HG02938 (cell line): ENCODE measurements around the gene DPEP1.

Experiments
- ATAC-seq: cut with Tn5 transposase; IDR thresholded peaks from one replicate; pipeline ENCODE4 v1.9.1; 2021; ENCODE audit warnings: mild to moderate bottlenecking, moderate library complexity; ENCODE audit not compliant: unreplicated experiment

DPEP1 gene

DNA sequence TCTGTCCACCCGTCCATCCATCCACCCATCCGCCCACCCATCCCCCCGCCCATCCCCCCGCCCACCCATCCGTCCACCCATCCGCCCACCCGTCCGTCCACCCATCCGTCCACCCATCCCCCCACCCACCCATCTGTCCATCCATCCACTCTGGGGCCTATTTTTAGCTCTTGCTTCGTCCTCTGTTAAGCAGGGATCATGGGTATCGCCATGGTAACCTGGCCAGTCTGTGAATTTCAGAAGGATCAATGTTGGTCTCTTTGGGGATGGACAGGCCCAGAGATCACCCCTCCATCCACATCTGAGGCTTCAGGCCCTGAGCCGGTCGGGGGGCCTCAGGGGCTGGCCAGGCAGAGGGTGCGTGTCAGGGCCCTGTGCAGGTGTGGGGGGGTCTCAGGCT lies 15.2 kb upstream of the DPEP1 start:
- ATAC-seq = no peak

DNA sequence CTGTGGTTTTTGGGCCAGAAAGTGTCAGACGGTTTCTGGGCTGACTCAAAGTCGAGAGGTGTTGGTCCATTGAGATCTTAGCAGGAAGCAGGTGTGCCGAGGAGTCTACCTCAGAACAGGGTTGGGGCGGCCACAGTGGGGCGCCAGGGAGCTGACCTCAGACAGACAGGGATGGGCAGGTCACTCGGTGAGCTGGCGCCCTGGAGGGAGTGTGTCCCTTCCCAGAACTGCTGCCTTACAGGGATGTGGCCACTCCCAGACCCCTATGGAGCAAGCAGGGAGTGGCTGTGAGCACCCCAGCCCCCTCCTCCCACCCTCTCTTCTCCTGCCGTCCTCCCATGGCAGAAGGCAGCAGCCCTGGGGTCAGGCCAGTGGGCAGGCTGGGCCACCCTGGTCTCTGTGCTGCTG lies 14.0 kb upstream of the DPEP1 start:
- ATAC-seq = no peak

DNA sequence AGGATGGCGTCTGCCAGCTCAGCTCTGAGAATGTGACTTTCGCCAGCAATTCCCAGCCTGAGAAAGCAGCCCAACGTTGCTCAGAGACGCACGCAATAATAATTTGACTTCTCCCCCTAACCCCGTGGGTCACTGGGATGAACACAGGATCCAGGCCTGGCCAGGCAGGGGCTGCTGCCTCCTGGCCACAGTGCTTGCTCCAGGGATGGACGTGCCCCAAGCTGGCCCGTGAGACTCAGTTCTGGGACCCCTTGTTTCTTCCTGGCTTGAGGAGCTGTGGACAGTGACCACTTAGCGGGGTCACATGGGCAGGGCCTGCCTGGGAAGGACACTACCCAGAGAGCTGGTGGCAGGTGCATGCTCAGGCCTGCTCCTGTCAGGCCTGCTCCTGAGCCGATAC lies 13.5 kb upstream of the DPEP1 start:
- no peak for ATAC-seq

DNA sequence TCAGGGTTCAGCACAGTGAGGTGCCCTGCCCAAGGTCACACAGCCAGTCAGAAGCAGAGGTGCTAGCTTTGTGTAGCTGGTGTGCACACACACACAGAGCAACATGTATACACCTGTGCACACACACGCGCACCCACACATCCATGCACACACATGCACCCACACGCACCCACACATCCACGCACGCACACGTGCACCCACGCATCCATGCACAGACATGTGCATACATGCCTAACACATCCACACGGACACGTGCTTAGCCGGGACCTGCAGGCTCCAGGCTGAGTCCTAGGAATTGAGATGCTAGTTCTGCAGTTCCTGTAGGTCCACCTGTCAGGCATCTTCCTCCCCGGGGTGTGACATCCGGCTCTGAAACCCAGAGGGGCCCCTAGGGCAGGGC lies 13.0 kb upstream of the DPEP1 start:
- ATAC-seq = no peak

DNA sequence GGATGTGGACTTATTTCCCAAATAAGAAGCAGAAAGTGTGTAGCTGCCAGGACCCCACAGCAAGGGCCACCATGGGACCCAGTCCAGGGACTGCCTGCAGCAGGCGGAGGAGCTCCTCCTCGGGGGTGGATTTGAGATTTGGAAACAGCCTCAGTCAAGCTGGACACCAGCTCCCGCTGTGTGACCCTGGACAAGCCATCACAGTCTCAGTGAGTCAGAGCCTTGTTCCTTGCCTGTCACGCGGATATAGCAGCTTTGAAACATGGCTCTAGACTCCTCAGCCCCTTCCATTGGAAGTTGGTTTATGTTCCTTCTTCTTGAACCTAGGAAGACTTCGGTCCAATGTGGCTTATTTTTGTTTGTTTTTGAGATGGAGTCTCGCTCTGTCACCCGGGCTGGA lies 12.5 kb upstream of the DPEP1 start:
- ATAC-seq = no peak

DNA sequence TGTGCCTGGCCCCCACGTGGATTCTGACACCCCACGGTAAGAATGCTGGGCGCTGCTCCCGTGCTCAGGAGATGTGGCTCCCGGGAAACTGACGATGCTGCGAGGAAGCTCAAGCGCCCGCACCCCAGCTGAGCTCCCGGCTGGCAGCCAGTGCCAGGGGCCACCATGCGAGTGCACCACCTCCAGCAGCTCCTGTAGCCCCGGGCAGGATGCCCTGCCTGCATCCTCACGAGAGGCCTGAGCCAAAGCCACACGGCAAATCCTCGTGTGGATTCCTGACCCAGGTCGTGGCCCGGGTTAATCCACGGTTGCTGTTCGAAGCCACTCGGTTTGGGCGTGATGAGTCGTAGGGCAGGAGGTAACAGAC lies 11.6 kb upstream of the DPEP1 start:
- ATAC-seq = no peak

DNA sequence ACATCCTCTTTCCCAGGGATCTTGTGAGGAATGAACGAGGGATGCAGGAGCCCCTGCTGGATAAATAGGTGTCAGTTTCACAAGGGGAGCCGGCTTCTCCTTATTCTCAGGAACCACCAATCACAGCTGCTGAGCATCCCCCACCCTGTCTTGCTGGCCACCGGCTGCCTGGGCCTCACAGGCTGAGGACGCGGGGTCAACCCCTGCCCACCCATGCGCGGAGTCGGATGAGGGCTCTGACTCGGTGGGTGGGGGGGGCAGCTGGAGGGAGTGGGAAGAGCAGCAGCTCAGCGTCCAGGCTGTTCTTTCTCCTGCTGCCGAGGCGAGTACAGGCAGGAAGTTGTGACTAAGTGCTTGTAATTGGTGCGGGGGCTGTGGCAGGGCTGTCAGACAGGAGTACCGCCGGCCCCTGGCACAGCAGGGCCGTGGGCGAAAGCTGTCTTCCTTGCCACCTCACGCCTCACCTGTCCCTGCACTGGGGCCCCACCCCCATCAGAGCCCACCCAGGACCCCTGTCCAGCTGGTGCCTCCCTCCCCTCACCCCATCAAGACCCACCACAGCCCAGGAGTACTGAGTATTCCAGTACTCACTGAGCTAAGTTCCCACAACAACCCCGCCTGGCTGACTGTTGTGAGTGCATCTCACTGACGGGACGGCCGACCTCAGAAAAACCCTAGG lies 11.0 kb upstream of the DPEP1 start:
- no peak for ATAC-seq

DNA sequence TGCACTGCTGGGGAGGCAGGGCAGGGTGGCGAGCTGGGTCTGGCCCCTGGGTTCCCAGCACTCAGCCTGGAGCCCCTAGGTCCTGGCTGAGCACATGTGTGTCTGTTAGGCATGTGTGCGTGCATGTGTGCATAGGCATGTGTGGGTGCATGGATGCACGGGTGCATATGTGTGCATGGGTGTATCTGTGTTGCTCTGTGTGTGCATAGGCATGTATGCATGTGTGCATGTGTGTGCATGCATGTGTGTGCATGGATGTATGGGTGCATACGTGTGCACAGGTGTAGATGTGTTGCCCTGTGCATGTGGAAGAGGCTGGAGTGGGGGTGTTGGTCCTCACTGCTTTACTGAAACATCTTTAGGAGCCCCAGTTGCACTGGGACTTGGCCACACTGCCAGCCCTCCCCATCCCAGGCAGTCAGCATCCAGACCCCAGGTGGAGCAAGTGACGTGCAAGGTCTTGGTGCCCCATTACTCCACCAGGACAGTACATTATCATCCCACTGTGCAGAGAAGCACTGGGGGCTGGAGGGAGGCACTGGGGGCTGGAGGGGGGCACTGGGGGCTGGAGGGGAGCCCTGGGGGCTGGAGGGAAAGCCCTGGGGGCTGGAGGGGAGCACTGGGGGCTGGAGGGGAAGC lies 10.4 kb upstream of the DPEP1 start:
- no peak for ATAC-seq

DNA sequence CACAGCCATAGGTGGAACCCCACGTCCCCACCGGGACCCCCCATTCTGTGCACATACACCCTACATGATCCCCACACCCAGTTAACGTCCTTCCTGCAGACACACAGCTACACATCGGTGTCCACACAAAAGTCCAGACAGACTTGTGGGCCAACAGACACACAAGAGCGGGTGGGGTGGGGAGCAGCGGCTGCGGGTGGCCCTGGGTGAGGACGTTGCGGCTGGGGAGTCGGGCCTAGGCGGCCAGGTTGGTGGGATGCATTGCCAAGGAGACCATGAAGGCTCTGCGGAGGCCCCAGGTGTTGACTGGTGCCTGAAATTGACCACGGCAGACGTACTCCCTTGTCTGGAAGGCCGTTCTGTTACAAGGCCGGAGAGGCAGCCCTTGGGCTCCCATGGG lies 8.7 kb upstream of the DPEP1 start:
- ATAC-seq = no peak

DNA sequence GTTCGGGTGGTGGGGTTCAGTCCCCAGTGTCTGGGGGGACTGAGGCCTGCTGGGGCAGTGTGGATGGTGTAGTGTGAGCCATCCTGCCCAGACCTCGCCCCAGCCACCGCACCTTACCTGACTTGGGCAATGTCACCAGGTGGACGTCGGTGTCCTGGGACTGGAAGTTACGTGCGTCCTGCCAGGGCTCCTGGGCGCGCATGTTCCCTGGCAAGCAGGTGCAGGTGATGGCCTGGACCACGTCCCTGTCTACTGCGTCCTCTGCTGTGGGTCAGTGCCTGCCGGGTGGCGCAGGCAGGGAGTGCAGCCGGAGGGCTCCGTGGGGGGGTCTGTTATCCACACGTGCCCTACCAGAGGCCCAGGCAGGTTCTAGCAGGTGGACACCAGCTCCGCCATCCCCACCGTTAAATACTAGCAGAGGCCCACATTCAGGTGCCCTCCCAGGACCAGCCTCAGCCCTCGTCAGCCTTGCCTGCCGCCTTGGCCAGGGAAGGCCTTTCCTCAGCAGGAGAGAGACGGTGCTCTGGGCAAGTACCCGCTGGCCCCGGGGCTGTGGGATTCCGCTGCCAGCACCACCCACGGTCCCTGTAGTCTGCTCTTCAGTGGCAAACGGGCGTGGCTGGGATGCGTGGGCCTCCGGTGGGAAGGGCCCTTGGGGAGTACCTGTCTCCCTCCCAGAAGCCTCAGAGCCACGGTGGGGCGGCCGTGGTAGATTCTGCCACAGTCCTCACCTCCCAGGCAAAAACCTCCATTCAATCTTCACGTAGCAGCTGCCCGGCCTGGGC lies 8.1 kb upstream of the DPEP1 start:
- no peak for ATAC-seq

DNA sequence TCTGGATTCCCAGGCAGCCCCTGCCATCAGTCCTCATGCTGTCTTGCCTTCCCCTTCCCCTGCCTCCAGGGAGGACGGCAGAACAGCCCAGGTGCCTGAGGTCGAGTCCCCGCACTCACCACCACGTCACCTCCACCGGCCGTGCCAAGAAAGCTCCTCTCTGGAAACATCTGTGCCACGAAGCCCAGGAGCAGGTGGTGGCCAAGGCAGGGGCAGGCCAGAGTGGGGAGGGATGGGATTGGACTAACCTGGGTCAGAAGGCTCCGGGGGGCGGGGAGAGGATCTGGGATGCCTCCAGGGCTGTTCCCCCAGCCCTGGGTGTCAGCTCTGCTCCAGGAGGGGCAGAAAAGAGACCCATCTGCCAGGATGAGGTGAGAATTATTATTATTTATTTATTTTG lies 7.4 kb upstream of the DPEP1 start:
- no peak for ATAC-seq

DNA sequence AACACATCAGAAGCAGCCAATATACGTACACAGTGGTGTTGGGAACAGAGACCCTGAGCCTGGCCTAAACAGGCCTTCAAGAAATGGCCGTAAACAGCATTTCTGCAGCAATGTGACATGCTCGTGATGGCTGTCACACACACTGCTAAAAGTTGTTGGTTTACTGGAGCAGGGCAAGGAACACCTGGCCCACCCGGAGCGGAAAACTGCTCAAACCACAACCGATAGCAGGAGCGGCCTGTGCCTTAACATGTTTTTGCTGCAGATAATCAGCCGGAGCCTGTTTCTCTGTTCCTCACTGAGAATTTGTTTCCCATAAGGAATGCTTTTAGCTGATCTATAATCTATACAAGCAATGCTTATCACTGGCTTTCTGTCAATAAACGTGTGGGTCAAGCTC lies 6.0 kb upstream of the DPEP1 start:
- ATAC-seq = no peak

DNA sequence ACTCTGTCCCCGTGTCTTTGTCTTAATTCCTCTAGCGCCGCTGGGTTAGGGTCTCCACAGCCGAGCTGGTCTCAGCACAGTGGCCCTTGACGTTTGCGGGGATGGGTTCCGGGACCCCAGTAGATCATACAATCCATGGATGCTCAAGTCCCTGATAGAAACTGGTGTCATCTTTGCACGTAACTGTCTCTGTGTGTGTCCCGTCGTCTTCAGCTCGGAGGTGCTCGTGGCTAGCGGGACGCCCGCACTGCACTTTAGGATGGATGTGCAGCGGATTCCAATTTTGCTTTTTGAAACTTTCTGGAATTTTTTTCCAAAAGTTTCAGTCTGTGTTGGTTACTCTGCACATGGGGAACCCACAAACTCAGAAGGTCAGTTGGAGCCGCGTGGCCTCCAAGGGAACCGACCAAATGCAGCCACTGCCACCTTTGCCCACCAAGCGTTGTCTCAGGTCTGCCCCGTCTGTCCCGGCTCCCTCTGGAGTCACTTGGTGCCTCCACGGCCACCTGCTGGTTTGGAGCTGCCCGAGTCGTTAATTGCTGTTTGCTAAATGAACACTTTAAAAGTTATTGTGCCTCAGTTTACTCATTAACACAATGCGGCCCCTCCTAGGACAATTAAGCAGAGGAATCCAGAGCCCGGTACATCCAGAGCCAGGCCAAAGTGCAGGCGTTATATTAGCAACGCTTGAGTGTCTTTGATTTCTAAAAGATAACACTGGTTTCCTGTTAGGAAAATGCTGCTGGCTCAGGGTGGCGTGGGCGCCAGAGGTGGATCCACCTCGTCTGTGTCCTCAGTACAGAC lies 5.3 kb upstream of the DPEP1 start:
- no peak for ATAC-seq

DNA sequence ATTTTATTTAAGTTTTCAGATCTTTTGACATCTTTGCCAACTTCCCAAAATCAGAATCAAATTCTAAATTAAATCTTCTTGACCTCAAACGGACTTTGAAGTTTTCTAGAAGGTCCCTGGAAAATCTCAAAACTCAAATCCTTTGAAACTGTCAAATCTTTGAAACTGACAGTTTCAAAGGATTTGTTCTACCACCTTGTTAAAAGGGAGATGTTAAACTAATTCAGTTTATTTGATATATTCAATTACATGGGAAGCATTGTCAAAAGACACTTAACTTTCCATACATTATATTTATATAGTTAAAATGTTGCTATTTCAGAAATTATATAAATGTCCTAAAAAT lies 3.4 kb upstream of the DPEP1 start:
- ATAC-seq = no peak

DNA sequence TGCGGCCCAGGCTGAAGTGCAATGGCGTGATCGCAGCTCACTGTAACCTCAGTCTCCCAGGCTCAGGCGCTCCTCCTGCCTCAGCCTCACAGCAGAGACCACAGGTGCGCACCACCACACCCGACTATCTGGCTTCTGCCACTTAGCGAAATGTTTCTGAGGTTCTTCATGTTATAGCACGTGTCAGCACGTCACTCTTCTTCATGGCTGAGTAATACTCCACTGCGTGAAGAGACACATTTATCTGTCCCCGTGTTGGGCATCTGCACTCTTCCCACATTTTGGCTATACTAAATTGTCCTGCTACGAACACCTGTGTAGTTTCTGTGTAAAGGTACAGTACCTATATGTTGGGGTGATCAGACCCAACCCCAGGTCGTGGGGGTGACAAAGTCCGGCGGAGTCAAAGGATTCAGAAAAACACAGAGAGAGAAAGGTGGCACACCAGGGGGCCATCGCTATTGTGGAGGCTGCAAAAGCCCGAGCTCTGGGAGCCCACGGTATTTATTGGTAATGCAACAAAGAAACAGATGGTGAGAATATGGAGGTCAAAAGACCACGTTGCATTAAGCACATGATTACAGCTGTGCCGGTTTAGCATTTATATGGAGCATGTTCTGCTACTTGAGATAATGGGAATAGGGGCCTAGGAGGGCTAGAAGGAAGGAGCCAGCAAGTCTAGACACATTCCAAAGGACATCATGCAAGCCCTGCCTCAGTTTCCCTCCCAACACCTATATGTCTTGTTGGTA lies 851 bp upstream of the DPEP1 start:
- no peak for ATAC-seq

DNA sequence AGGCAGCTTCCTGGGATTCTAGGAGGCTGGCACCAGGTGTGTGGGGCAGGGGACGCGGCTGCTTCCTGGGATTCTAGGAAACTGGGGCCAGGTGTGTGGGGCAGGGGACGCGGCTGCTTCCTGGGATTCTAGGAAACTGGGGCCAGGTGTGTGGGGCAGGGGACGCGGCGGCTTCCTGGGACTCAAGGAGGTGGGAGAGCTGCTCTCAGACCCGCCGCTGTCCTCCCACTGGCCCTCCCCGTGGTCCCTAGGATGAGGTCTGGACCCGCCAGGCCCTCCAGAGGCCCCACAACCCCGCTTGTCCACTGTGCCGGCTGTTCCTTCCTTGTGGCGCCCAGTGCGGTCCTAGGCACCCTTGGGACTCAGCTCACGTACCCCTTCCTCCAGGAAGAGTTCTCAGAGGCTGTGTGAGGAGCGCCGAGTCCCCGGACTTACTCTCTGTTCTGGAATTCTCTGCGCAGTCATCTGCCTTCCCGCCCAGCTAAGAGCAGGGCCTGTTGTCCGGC lies 565 bp downstream of the DPEP1 start:
- no peak for ATAC-seq

DNA sequence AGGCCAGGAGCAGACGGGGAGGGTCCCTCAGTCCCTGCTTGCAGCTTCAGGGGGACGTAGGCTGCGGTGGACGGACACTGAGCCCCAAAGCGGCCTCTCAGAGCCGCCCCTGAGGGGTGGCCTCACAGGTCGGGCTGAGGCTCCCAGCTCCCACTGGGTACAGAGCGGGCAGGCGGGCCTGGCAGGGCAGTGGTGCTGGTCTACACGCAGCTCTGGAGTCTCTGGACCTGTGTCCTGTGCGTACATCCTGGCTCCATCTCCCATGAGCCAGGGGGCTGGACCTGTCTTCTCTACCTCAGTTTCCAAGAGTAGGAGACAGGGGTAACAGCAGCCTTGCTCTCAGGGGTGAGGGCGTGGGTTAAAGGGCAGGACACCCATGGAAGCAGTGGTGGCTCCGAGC lies 1.7 kb downstream of the DPEP1 start:
- no peak for ATAC-seq

DNA sequence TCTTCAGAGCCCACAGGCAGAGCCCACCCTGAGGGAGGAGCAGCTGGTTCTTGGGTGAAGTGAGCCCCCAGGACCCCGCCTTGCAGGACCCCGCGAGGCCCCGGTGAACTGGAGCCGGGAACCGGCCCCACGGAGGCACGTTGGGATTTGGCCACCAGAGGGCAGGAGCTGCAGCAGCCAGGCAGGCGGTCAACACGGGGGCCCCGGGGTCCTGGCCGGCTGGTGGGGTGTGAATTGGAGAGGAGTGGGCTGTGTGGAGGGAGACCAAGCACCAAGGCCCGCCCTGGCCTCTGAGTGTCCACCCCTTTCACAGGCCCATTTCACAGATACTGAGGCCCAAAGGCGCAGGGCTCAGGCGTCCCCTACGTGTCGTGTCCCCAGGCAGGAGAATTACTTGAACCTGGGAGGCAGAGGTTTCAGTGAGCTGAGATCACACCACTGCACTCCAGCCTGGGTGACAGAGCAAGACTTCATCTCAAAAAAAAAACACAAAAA lies 2.2 kb downstream of the DPEP1 start:
- no peak for ATAC-seq

DNA sequence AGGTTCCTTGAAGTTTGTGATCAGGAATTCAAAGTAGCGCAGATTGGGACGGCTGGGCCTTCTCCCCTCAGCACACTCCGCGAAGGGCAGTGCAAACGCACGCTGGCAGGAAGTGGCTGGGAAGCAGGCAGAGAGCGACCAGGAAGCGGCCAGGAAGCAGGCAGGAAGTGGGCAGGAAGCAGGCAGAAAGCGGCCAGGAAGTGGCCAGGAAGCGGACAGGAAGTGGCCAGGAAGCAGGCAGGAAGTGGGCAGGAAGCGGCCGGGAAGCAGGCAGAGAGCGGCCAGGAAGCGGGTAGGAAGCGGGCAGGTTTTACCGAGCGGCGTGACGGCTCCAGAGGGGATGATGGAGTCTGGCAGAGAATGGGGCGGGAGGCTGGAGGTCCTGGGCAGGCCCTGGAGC lies 3.2 kb downstream of the DPEP1 start:
- no peak for ATAC-seq

DNA sequence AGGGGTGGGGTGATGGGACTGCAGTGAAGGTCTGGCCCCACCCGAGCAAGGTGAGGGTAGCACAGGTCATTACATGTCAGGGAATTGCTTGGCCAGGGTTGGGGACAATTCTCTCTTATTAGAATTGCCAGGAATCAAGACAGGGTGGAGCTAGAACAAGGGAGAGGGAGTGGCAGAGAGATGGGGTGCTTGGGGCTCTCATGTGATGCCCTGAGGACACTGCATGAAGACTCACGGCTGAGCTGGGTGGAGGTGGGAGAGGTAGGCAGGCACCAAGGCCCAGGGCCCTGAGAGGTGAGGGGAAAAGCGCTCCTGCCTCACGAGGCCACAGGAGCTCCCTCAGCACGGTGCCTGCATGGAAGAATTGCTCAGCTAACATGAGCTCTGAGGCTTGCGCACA lies 3.6 kb downstream of the DPEP1 start:
- ATAC-seq = no peak
